Lung (tissue), 12 donors: ENCODE measurements around the gene VEGFC. TPM values are rescaled to one million over a fixed set of nuclear protein-coding genes. Genes with fewer than 3 reads are reported as not detected.

Source experiments
- ATAC-seq: fragments of 200-7000 bp; cut with Tn5 transposase; one replicate; pipeline ENCODE4 v1.9.1; 2020; ENCODE audit warnings: moderate number of reproducible peaks; ENCODE audit not compliant: insufficient read depth, low FRiP score
- DNase-seq, 3 donors: peaks; one replicate each; pipeline ENCODE4 v3.0.0-alpha.2; 2013 to 2017
- H3K27ac ChIP-seq, 2 donors: one replicate each; pipeline ENCODE4 v1.5.1; 2013; ENCODE audit warnings: mild to moderate bottlenecking in 2 of 2, moderate library complexity in 2 of 2, control low read depth in 1 of 2, inconsistent platforms in 1 of 2, low read depth in 1 of 2, low read length in 1 of 2
- H3K27me3 ChIP-seq, 3 donors: one replicate each; pipeline ENCODE4 v1.5.1; 2013; ENCODE audit warnings: low read length in 2 of 3; ENCODE audit not compliant: control insufficient read depth in 3 of 3, insufficient read depth in 3 of 3
- H3K36me3 ChIP-seq, 4 donors: one replicate each; pipeline ENCODE4 v1.5.1; 2013; ENCODE audit warnings: low read length in 4 of 4, mild to moderate bottlenecking in 1 of 4, moderate library complexity in 1 of 4; ENCODE audit not compliant: control insufficient read depth in 4 of 4, insufficient read depth in 4 of 4
- H3K4me1 ChIP-seq, 5 donors: one replicate each; pipeline ENCODE4 v1.5.1; 2013; ENCODE audit warnings: low read length in 5 of 5, mild to moderate bottlenecking in 2 of 5, moderate library complexity in 1 of 5; ENCODE audit not compliant: control insufficient read depth in 5 of 5, insufficient read depth in 5 of 5
- H3K4me3 ChIP-seq: one replicate; pipeline ENCODE4 v1.5.1; 2013; ENCODE audit warnings: mild to moderate bottlenecking, control low read depth, moderate library complexity
- H3K9ac ChIP-seq, 2 donors: one replicate each; pipeline ENCODE4 v1.5.1; 2013; ENCODE audit warnings: low read length in 2 of 2, control low read depth in 1 of 2; ENCODE audit not compliant: insufficient read depth in 1 of 2
- H3K9me3 ChIP-seq, 4 donors: one replicate each; pipeline ENCODE4 v1.5.1; 2013; ENCODE audit warnings: low read length in 3 of 4, mild to moderate bottlenecking in 1 of 4, moderate library complexity in 1 of 4; ENCODE audit not compliant: control insufficient read depth in 4 of 4, insufficient read depth in 3 of 4
- WGBS, 2 donors: extraction: QIAGEN DNeasy Blood & Tissue Kit; methylation state at CpG; one replicate each; pipeline ENCODE4 v1.1.7; 2013; 5-methylcytosine and 5-hydroxymethylcytosine counted together
- polyA plus RNA-seq, 2 donors: library from polyadenylated mRNA; stranded (reverse); fragments of 200-250 nt; gene quantifications; one replicate each; pipeline ENCODE4 v1.2.1, GENCODE V29; 2013
- total RNA-seq, 2 donors: library from RNA; depleted of rRNA in 1 of 2; stranded (reverse); fragments of >200 nt in 1 of 2; gene quantifications; one replicate each; pipeline ENCODE4 v1.2.1, GENCODE V29; 2014 to 2021
- TF ChIP-seq, protein P1 (sequence below): IDR thresholded peaks from 2 replicates; pipeline ENCODE4 v1.5.1; 2012; ENCODE audit warnings: mild to moderate bottlenecking; ENCODE audit errors: control extremely low read depth, extremely low read depth
- donor health status: control.
- donor health status: control.
- donor health status: Bipolar disorder and iron deficiency.
- donor health status: healthy.
- donor health status: DM: yes; HTN: yes; CAD: no.

The VEGFC gene
- total and polyA plus RNA-seq, 4 donors = 4.4 to 22.5 (median 11.1) TPM

- DNase-seq (no peak), ATAC-seq (no peak)
- WGBS, 2 donors = 90 to 92% methylated on average over 6 of the region's 6 CpGs
- TF ChIP-seq, protein P1, sequence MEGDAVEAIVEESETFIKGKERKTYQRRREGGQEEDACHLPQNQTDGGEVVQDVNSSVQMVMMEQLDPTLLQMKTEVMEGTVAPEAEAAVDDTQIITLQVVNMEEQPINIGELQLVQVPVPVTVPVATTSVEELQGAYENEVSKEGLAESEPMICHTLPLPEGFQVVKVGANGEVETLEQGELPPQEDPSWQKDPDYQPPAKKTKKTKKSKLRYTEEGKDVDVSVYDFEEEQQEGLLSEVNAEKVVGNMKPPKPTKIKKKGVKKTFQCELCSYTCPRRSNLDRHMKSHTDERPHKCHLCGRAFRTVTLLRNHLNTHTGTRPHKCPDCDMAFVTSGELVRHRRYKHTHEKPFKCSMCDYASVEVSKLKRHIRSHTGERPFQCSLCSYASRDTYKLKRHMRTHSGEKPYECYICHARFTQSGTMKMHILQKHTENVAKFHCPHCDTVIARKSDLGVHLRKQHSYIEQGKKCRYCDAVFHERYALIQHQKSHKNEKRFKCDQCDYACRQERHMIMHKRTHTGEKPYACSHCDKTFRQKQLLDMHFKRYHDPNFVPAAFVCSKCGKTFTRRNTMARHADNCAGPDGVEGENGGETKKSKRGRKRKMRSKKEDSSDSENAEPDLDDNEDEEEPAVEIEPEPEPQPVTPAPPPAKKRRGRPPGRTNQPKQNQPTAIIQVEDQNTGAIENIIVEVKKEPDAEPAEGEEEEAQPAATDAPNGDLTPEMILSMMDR = no peak
- Histone ChIP-seq H3K27me3 (no peaks in the 10 kb centered on the region), H3K36me3 (no peaks in the 10 kb centered on the region), H3K9ac (no peak overlapping the region), H3K4me3 (no peak overlapping the region), H3K27ac (no peak overlapping the region), H3K4me1 (no peaks in the 10 kb centered on the region), H3K9me3 (no peaks in the 10 kb centered on the region)
Observed at GRCh38 chr4:176814770-176815169, 22.0 kb upstream of the VEGFC start.

- Histone ChIP-seq H3K4me3 (no peak overlapping the region), H3K27ac (no peak overlapping the region), H3K9ac (no peak overlapping the region), H3K36me3 (no peaks in the 10 kb centered on the region), H3K9me3 (peaks cover 0 to 4% (median 2%) of the 10 kb centered on the region in 4 donors), H3K27me3 (no peaks in the 10 kb centered on the region), H3K4me1 (no peaks in the 10 kb centered on the region)
- ATAC-seq (no peak), DNase-seq (no peak)
- TF ChIP-seq, protein P1 = no peak
- 72% methylated on average over 3 of the region's 3 CpGs for WGBS, 2 donors
Observed at GRCh38 chr4:176810481-176811249, 17.9 kb upstream of the VEGFC start.

- Histone ChIP-seq H3K36me3 (no peaks in the 10 kb centered on the region), H3K9ac (no peak overlapping the region), H3K27ac (no peak overlapping the region), H3K4me3 (no peak overlapping the region), H3K9me3 (peaks cover 0 to 4% (median 2%) of the 10 kb centered on the region in 4 donors), H3K27me3 (no peaks in the 10 kb centered on the region), H3K4me1 (no peaks in the 10 kb centered on the region)
- TF ChIP-seq, protein P1 = no peak
- ATAC-seq (no peak), DNase-seq (no peak)
- 86 to 87% methylated on average over 5 of the region's 5 CpGs for WGBS, 2 donors
Observed at GRCh38 chr4:176806778-176807375, 14.2 kb upstream of the VEGFC start.
